A172 (cell line): ENCODE measurements around the gene MAP3K2. TPM values are rescaled to one million over a fixed set of nuclear protein-coding genes. Genes with fewer than 3 reads are reported as not detected.
A peak's percentile ranks its signal among the peaks of the same experiment; 100 is the strongest.
"Not testable (repeated sequence)": the region's sequence is repeated elsewhere in the genome, so short reads cannot be mapped to it uniquely, and the experiment has no call there.

Source experiments
- DNase-seq: peaks from one replicate; pipeline ENCODE4 v3.0.0-alpha.2; 2015; ENCODE audit warnings: low spot score
- total RNA-seq: library from RNA; depleted of rRNA; stranded (reverse); fragments of >200 nt; shearing (Covaris generic); gene quantifications from 2 replicates; pipeline ENCODE4 v1.2.3, GENCODE V29; 2014

MAP3K2 gene
- total RNA-seq, 1 experiment from 2014 or later: 43.3 TPM

DNA sequence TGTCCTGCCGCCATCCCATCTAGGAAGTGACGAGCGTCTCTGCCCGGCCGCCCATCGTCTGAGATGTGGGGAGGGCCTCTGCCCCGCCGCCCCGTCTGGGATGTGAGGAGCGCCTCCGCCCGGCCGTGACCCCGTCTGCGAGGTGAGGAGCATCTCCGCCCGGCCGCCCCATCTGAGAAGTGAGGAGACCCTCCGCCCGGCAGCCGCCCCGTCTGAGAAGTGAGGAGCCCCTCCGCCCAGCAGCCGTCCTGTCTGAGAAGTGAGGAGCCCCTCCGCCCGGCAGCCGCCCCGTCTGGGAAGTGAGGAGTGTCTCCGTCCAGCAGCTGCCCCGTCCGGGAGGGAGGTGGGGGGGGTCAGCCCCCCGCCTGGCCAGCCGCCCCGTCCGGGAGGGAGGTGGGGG, 34.6 kb downstream of the MAP3K2 start:
- not testable (repeated sequence) for DNase-seq

DNA sequence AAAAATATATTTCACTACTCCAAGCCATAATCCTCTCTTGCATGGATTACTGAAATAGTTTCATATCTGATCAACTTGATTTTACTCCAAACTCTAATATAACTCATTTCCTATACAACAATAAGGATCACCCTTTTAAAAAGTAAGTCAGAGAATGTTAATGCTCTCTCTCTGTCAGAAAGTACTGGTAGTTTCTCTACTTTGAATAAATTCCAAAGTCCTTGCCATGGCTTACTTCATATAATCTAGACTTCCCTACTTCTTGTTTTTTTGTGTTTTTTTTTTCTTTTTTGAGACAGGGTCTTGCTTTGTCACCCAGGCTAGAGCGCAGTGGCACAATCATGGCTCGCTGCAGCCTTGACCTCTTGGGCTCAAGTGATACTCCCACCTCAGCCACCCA, 36.2 kb downstream of the MAP3K2 start:
- no peak for DNase-seq

DNA sequence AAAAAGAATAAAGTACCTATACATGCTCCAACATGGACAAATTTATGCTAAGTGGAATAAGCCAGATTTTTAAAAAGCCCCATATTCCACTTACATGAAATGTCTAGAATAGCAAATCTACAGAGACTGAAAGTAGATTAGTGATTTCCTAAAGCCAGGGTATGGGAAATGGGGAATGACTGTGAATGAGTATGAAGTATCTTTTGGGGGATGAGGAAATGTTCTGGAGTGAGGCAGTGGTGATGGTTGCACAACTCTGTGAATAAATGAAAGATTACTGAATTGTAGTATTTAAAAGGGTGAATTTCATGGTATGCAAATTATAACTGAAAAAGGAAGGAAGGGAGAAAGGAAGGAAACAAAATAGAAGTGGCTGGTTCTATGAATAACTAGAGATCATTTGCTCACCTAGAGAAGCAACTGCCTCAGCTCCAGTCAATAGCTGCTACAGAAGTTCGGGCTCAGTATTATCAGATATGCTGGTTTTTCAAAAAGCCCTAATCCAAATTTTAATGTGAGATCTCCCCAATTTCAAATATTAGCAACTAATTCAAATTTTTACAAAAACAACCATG, 39.3 kb downstream of the MAP3K2 start:
- no peak for DNase-seq

DNA sequence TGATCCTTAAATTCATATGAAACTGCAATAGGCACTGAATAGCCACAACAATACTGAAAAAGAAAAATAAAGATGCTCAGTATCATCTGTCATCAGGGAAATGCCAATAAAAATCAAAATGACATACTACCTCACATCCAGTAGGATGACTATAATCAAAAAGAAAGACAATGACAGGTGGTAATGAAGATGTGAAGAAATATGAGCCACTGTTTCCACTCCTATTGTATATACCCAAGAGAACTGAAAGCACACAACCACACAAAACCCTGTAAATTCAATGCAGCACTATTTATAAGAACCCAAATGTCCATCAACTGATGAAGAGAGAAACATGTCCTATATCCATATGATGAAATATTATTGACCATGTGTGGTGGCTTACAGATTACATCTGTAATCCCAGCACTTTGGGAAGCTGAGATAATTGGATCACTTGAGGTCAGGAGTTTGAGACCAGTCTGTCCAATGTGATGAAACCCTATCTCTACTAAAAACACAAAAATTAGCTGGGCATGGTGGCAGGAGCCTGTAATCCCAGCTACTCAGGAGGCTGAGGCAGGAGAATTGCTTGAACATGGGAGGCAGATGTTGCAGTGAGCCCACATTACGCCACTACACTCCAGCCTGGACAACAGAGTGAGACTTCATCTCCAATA, 39.9 kb downstream of the MAP3K2 start:
- DNase-seq: no peak

DNA sequence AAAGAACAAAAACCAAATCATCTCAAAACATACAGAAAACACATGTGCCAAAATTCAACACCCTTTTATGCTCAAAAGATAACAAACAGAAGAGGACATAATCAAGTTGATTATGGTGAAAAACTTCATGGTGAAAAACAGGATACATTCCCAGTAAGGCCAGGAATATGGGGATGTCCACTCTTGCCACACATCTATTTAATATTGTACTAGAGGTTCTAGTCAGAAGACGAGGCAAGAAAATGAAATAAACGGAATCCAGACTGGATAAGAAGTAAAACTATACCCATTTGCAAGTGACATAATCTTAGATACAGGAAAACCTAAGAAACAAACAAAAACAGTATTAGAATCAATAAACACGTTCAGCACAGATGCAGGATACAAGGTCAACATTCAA, 40.8 kb downstream of the MAP3K2 start:
- no peak for DNase-seq

DNA sequence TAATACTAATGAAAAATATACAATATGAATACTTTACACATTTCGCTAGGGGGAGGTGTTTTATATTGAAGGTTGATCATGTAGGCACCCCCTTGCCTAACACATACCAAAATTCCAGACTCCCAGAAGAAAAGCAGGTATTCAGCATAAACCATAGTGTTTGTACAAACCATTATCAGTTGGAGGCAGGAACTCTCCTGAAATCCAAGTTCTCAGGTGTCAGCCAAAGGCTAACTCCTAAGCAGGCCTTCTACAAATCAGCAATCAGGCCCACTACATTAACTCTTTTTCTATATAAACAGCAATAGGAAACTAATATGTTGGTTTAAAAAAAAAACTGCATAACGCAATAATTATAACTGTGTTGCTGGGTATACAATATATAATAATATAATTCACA, 44.5 kb downstream of the MAP3K2 start:
- no peak for DNase-seq

DNA sequence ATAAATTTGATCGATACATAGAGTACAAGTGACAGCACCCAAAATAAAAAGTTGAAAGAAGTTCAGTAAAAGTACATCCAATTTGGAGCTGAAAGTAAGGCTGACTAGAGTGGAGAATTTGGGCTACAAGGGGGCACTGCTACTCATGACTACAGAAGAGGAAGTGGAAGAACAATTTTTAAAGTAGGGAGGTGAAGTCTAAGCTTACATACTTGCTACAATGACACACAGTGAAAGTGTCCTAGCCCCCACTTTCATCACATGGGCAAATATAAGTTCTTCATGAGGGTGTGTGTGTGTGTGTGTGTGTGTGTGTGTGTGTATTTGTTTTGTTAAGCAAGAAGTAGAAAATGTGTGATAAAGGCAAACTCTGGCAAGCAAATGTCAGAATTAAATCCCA, 45.7 kb downstream of the MAP3K2 start:
- no peak for DNase-seq

DNA sequence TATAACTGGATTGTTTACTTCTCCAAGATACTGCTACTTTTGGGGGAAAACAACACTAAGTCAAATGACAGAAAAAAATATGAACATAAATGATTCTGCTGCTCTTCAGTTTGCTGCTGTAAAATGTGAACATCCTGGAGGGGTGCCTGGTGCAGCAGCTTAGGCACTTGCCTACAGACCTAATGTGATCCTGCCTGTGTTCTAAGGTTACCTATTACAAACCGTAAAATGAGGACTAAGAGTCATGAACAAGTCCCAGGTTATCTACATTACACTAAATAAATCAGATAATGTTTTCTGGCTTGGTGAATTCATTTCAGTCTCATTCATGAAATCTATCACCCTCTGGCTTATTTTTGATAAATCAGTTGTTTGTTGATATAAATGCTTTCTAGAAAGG, 55.4 kb downstream of the MAP3K2 start:
- no peak for DNase-seq

DNA sequence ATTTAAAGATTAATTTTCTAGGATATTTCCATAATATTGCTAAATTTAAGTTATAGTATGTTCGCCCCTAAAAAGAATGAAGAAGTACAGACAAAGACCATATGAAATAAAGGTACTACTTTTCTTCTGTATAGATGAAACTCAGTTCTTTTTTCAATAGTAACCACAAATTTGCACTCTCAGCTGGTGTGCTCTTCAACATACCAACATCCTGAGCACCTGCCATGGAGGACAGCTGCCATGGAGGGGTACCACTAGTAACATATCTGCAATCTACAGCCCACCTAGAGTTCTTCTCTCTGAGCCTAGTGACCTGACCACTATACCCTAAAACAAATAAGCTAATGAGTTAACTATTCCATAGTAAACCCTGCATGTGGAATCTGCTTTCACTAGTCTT, 57.0 kb downstream of the MAP3K2 start:
- no peak for DNase-seq

DNA sequence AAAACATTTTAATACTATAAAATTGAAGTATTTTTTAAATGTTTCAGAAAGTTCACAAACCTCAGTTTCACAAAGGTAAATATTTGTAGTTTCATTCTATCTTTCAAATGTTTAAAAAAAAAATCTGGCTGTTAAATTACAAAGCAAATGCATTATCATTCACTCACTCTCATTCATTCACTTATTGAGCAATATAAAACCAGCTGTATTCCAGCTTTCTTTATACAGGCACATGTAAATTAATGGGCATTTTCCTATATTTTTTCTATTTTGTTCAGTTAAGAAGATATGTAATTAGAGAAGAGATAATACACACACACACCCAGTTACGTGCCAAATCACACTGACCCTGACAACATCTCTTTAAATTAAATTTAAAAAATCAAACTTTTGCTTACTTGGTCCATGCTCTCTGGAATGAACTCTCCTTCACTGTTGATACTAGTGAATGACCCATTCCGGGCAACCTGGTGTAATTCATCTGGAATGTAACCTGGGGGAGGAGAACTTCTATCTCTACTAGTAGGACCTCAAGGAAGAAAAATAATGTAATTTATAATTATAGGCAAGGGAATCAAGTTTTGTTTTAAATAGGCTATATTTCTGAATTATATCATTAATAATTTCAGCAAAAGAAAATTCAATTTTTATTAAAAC, 61.4 kb downstream of the MAP3K2 start:
- DNase-seq: no peak

DNA sequence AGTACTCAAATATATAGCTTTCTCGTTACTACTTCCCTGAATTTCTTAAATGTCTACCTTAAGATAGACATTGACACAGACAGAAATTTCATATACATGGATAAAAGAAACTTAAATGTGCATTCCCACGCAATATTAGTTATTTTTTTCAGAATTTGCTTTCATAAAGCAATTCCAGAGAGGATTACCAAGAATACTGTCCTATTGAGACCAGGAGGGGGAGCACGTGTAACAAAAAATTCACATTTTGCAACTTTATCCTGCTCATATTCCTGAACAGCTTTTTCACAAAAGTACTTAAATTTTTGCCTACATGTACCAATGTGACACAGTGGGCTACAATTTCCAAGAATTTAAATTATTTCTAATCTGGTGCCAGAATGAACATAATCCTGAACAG, 63.1 kb downstream of the MAP3K2 start:
- peak; percentile 54 for DNase-seq

DNA sequence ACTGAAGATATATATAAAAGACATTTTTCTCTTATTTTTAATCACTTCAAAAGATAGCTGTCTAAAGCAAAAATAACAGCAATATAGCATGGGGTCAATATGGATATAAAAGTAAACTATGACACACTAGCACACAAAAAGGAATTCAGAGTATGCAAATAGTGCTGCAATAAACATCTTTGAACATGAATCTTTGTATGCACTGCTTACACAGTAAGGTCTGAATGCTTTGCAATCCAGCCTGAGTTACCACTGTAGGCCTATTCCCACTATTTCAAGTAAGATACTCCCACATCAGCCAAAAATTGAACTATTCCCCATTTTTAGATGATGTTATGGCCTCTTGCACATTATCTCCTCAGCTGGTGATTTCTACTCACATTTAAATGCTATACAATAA, 66.5 kb downstream of the MAP3K2 start:
- DNase-seq: no peak

DNA sequence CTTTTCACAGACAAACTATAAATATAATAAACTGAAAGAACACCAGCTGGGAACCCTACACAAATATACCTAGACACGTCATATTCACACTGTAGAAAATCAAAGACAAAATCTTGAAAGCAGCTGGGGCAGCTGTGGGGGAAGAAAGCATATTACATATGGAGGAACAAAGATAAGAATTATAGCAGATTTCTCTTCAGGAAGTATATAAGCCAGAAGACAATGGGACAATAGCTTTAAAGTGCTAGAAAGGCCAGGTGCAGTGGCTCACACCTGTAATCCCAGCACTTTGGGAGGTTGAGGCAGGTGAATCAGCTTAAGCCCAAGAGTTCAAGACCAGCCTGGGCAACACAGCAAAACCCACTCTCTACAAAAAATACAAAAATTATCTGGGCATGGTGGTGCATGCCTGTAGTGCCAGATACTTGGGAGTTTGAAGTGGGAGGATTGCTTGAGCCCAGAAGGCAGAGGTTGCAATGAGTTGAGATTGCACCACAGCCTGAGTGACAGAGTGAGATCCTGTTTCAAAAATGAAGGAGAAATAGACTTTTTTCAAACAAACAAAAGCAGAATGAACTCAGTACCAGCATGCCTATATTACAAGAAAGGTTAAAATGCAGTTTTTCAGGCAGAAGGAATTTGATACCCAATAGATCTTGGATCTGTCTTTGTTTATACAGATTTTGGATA, 67.0 kb downstream of the MAP3K2 start:
- no peak for DNase-seq

DNA sequence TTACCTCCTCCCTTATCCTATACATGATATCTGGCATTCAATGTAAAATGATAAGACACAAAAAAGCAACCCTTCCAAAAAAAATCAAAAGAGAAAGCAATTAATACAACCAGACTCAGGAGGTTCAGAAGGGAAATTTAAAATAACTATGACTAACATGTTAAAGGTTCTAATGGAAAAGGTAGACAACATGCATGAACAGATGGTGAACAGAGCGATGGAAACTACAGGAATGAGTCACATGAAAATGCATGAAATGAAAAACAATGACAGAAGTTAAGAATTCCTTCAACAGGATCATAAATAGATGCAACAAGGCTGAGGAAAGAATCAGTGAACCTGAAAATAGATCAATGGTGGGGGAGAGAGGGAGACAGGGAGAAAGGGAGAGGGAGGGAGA, 67.7 kb downstream of the MAP3K2 start:
- no peak for DNase-seq

DNA sequence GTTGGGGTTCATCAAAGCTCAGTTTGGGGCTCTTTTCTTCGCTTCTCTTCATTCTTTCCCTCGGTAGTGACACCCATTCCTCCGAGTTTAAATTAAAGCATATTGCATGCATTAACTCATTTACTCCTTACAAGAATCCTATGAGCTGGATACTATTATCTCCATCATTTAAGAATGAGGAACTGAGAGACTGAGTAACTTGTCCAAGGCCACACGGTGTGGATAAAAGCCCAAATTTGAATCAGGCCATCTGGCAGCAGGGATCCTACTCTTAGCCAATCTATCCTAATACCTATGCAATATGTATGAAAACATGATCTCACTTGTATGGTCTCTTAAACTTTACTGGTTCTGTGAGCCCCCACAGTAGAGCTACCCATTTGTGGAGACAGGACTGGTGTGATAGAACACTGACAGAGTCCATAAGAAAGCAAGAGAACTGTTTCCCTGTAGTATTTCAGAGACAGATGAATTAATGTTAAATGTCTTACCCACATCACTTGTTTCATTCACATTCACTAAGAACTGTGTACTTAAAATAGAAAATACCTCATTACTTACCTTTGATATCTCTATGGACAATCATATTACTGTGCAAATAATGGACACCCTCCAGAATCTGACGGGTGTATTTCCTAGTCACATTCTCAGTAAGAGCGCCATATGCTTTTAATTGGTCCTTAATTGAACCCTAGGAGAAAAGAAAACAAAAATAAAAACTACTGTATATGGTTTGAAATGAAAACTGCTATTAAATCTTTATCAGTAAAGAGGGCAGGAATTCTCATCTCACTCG, 73.4 kb downstream of the MAP3K2 start:
- no peak for DNase-seq

DNA sequence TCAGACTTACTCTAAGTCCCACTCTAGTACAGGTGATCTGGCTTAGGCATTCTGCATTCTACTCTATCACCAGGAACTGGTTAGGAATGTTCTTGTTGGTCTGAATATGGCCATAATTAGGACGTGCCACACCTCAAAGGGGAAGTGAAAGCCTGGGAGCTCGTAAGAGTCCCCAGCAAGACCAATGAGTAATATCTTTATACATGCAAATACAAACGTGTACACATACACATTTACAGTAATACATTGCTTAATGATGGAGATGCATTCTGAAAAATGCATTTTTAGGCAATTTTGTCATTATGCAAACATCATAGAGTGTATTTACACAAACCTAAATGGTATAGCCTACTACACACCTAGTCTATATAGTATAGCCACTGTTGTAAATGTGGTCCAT, 74.4 kb downstream of the MAP3K2 start:
- no peak for DNase-seq

DNA sequence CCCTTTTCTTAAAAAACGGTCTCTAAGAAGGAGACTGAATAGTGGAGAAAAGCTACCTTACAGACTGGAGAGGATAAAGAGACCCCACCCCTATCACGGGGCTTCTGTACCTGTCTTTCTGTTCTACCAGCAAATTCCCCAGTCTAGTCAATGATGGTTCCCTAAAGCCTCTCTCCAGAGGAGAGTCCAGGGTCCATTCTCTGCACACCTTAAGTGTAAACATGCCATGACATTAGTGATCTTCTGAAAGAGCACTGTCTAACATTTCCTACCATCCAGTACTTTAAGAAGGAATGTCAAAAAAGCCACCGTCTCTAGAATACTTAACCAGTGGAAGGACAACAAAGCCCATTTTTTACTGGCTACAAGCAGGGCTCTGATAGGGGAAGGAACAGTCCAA, 76.8 kb downstream of the MAP3K2 start:
- no peak for DNase-seq

DNA sequence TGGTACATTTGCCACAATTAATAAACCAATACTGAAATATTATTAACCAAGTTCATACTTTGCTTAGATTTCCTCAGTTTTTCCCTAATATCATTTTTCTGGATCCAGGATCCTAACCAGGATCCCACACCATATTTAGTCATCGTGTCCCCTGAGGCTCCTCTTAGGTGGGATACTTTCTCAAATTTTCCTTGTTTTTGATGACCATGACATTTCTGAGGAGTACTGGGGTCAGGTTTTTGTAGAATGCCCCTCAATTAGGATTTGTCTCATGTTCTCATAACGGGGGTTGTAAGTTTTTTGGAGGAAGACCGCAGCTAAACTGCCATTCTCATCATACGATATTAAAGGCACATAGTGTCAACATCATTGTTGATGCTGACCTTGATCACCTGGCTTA, 78.3 kb downstream of the MAP3K2 start:
- no peak for DNase-seq

DNA sequence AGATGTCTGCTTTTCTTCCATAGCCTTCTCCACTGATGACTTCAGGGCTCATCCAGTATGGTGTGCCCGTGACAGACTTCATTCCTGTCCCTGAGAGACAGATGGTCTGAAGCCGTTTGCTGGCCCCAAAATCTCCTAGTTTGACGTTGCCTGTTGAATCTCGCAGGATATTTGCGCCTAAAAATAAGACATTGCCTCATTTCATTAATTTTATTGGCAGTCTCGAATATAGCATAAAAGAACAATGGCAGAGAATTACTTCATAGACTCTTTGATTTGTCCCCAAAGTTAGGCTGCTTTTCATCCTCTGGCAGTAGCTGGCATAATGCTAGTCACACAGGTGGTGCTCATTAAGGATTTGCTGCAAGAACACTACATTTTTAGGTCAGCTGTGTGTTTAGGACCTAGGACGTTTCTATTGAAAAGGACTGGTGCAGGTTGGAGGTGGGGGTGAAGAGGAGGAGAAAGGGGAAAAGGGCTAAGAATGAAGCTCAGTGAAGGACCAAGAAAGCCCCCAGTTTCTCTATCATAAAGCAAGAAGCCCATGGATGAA, 79.1 kb downstream of the MAP3K2 start:
- DNase-seq: no peak

DNA sequence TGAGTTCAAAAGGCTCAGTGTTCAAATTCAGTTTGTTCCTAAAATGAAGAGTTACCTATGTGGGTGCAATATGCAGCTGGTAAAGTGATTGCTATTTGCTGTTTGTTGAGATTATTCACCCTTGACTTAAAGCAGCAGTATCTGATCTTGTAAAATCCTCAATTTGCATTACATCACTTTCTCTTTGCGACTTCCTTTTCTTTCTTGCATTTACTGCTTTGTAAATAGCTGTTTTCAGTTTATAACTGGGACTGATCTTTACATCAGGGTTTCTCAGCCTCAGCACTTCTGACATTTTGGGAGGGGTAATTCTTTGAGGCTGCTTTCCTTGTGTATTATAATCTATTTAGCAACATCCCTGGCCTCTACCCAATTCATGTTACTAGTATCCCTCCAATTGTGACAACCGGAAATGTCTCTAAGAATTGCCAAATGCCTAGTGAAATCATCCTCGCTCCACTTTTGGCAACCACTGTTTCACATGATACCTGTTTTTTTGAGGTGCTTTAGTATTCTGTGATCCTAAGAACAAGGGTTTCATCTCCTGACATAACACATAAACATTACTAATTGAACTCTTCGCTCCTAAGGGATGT, 81.7 kb downstream of the MAP3K2 start:
- no peak for DNase-seq

DNA sequence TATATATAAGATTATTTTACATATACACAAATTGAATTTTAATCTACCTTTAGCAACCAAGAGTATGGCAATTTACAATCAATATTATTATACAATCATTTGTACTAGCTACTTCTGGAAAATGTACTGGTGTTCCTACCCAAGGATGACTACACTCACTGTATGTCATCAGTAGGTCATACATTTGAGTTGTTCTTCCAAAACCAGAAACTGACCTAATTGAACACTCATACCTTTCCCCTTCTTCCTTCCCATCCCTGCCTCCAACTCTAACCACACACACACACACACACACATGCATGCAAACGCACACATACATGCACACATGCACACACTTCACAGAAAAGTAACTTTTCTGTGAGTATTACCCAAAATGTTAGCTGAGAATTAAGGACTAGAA, 85.6 kb downstream of the MAP3K2 start:
- DNase-seq: no peak
